ENCODE results near the gene FNDC3A. TPM values are rescaled to one million over a fixed set of nuclear protein-coding genes. Genes with fewer than 3 reads are reported as not detected.

Gene FNDC3A
- total RNA-seq, 1 donor, result 50.7 TPM

- Histone ChIP-seq H4K20me1 (ENCODE audit: insufficient read depth, low read length) (no peaks in the 10 kb centered on the region), H3K4me2 (ENCODE audit: insufficient read depth, low read length) (no peak overlapping the region), H3K4me1 (ENCODE audit: insufficient read depth, low read length) (peaks cover 14% of the 10 kb centered on the region), H3K27ac (ENCODE audit: low read depth, low read length) (no peak overlapping the region), H3K4me3 (ENCODE audit: insufficient read depth, low read length) (no peak overlapping the region), H3K36me3 (ENCODE audit: insufficient read depth, low read length) (no peaks in the 10 kb centered on the region), H3K9me3 (ENCODE audit: low read depth, low read length) (no peaks in the 10 kb centered on the region), H3K79me2 (ENCODE audit: insufficient read depth, low read length) (peaks cover 93% of the 10 kb centered on the region), H3K27me3 (ENCODE audit: insufficient read depth, low read length) (no peaks in the 10 kb centered on the region), H2AFZ (ENCODE audit: low read length) (no peak overlapping the region)
- TF ChIP-seq CTCF (IDR thresholded peaks at IDR 0.05; ENCODE audit: extremely low read depth, low read depth, low read length), result no peak
- DNase-seq (ENCODE audit: insufficient read length, low spot score, missing footprints), result no peak
Observed at GRCh38 chr13:48983331-48983730, 7.6 kb downstream of the FNDC3A start.

- Histone ChIP-seq H3K27me3 (ENCODE audit: insufficient read depth, low read length) (no peaks in the 10 kb centered on the region), H3K27ac (ENCODE audit: low read depth, low read length) (no peak overlapping the region), H3K4me3 (ENCODE audit: insufficient read depth, low read length) (no peak overlapping the region), H3K9me3 (ENCODE audit: low read depth, low read length) (no peaks in the 10 kb centered on the region), H3K79me2 (ENCODE audit: insufficient read depth, low read length) (peaks cover 85% of the 10 kb centered on the region), H4K20me1 (ENCODE audit: insufficient read depth, low read length) (no peaks in the 10 kb centered on the region), H2AFZ (ENCODE audit: low read length) (no peak overlapping the region), H3K4me2 (ENCODE audit: insufficient read depth, low read length) (no peak overlapping the region), H3K4me1 (ENCODE audit: insufficient read depth, low read length) (no peaks in the 10 kb centered on the region), H3K36me3 (ENCODE audit: insufficient read depth, low read length) (no peaks in the 10 kb centered on the region)
- DNase-seq (ENCODE audit: insufficient read length, low spot score, missing footprints), result no peak
- no peak for TF ChIP-seq CTCF (IDR thresholded peaks at IDR 0.05; ENCODE audit: extremely low read depth, low read depth, low read length)
Observed at GRCh38 chr13:48985756-48986155, 10.0 kb downstream of the FNDC3A start.

GRCh38 chr13:48990900-48991299, 15.2 kb downstream of the FNDC3A start:
- Histone ChIP-seq H4K20me1 (ENCODE audit: insufficient read depth, low read length) (no peaks in the 10 kb centered on the region), H3K9me3 (ENCODE audit: low read depth, low read length) (peaks cover 2% of the 10 kb centered on the region), H3K4me3 (ENCODE audit: insufficient read depth, low read length) (no peak overlapping the region), H2AFZ (ENCODE audit: low read length) (no peak overlapping the region), H3K27ac (ENCODE audit: low read depth, low read length) (no peak overlapping the region), H3K4me2 (ENCODE audit: insufficient read depth, low read length) (no peak overlapping the region), H3K79me2 (ENCODE audit: insufficient read depth, low read length) (peaks cover 77% of the 10 kb centered on the region), H3K36me3 (ENCODE audit: insufficient read depth, low read length) (no peaks in the 10 kb centered on the region), H3K27me3 (ENCODE audit: insufficient read depth, low read length) (no peaks in the 10 kb centered on the region), H3K4me1 (ENCODE audit: insufficient read depth, low read length) (no peaks in the 10 kb centered on the region)
- no peak for TF ChIP-seq CTCF (IDR thresholded peaks at IDR 0.05; ENCODE audit: extremely low read depth, low read depth, low read length)
- DNase-seq (ENCODE audit: insufficient read length, low spot score, missing footprints), result no peak

GRCh38 chr13:48993150-48993549, 17.4 kb downstream of the FNDC3A start:
- peaks cover 78% of the 10 kb centered on the region for H3K79me2 ChIP-seq (ENCODE audit: insufficient read depth, low read length)
- DNase-seq (ENCODE audit: insufficient read length, low spot score, missing footprints), result no peak

More at GRCh38 chr13:48993150-48993549, 17.4 kb downstream of the FNDC3A start:
- Histone ChIP-seq H2AFZ (ENCODE audit: low read length) (no peak overlapping the region), H4K20me1 (ENCODE audit: insufficient read depth, low read length) (no peaks in the 10 kb centered on the region), H3K4me2 (ENCODE audit: insufficient read depth, low read length) (no peak overlapping the region), H3K36me3 (ENCODE audit: insufficient read depth, low read length) (no peaks in the 10 kb centered on the region), H3K27me3 (ENCODE audit: insufficient read depth, low read length) (no peaks in the 10 kb centered on the region), H3K4me3 (ENCODE audit: insufficient read depth, low read length) (no peak overlapping the region), H3K4me1 (ENCODE audit: insufficient read depth, low read length) (no peaks in the 10 kb centered on the region), H3K9me3 (ENCODE audit: low read depth, low read length) (peaks cover 2% of the 10 kb centered on the region), H3K27ac (ENCODE audit: low read depth, low read length) (no peak overlapping the region)
- TF ChIP-seq CTCF (IDR thresholded peaks at IDR 0.05; ENCODE audit: extremely low read depth, low read depth, low read length), result no peak
